ENCODE data around the gene MIPEP.
"Not testable (repeated sequence)": the region's sequence is repeated elsewhere in the genome, so short reads cannot be mapped to it uniquely, and the experiment has no call there.

GRCh38 chr13:23884361-23884760 lies 4.8 kb downstream of the MIPEP start:
- not testable (repeated sequence) for TF ChIP-seq CTCF (conservative IDR thresholded peaks at IDR 0.05; ENCODE audit: low read depth, low read length); EZH2 (IDR thresholded peaks at IDR 0.05; ENCODE audit: borderline replicate concordance, low read depth, low read length, poor library complexity, severe bottlenecking)
